ENCODE results near the gene CYP4F12. TPM values are rescaled to one million over a fixed set of nuclear protein-coding genes. Genes with fewer than 3 reads are reported as not detected.
"Not testable (repeated sequence)": the region's sequence is repeated elsewhere in the genome, so short reads cannot be mapped to it uniquely, and the experiment has no call there.

CYP4F12 gene
- total RNA-seq, 2 experiments from 2014 or later: 0.19 TPM; not detected in 1

- no peak for ATAC-seq
- Mint-ChIP-seq H3K4me3 (no peak overlapping the region), H3K36me3 (no peaks in the 10 kb centered on the region), H3K4me1 (no peaks in the 10 kb centered on the region), H3K27me3 (no peaks in the 10 kb centered on the region), H3K27ac (no peak overlapping the region), H3K9me3 (ENCODE audit: low read depth) (peaks cover 2% of the 10 kb centered on the region)
- DNase-seq: no peak
- CTCF ChIA-PET: no interaction called here
Measured at GRCh38 chr19:15669440-15669839, 3.4 kb upstream of the CYP4F12 start.

DNA sequence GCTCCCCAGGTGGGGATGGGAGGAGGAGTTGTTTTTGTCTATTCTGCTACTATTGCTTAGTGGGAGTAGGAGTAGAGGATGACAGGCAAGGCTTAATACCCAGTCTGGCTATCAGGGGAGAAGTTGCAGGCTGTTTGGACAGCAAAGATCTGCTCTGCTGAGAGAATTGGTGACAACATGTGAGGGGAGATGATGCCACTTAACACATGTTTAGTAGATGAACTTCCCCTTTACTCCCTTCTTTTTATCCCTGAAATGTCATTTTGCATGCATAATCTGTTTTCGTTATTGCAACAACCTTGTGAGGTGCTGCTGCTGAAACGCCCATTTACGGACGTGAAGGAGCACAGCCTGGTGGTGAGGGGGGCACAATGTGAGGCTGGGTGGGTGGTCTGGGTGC, 3.0 kb upstream of the CYP4F12 start:
- DNase-seq (no peak), ATAC-seq (no peak)
- Mint-ChIP-seq H3K36me3 (no peaks in the 10 kb centered on the region), H3K9me3 (ENCODE audit: low read depth) (peaks cover 3% of the 10 kb centered on the region), H3K27me3 (no peaks in the 10 kb centered on the region), H3K4me3 (no peak overlapping the region), H3K27ac (no peak overlapping the region), H3K4me1 (no peaks in the 10 kb centered on the region)
- CTCF ChIA-PET: no interaction called here

DNA sequence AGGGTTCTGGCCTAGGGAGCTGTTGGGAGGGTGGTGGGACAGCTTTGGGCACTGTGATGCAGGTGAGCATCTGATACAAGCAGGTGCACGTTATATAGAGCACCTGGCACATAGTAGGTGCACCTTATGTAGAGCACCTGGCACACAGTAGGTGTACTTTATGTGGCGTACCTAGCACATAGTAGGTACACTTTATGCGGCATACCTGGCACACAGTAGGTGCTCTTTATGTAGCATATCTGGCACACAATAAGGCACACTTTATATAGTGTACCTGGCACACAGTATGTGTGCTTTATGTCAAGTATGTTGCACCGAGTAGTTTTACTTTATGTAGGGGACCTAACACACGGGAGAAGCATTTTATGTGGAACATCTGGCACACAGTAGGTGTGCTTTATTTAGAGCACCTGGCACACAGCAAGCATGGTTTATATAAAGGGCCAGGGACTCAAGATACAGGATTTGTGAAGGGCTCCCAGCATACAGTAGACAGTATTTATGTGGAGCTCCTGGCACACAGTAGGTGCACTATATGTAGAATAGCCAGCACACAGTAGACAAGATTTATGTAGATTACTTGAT, 1.6 kb upstream of the CYP4F12 start:
- Mint-ChIP-seq H3K27me3 (no peaks in the 10 kb centered on the region), H3K27ac (no peak overlapping the region), H3K4me3 (no peak overlapping the region), H3K36me3 (no peaks in the 10 kb centered on the region), H3K4me1 (no peaks in the 10 kb centered on the region), H3K9me3 (ENCODE audit: low read depth) (peaks cover 3% of the 10 kb centered on the region)
- ATAC-seq: no peak
- DNase-seq: no peak
- CTCF ChIA-PET: no interaction called here

- no peak for ATAC-seq
- Mint-ChIP-seq H3K4me1 (peaks cover 2% of the 10 kb centered on the region), H3K36me3 (no peaks in the 10 kb centered on the region), H3K27me3 (no peaks in the 10 kb centered on the region), H3K9me3 (ENCODE audit: low read depth) (peaks cover 3% of the 10 kb centered on the region), H3K4me3 (no peak overlapping the region), H3K27ac (no peak overlapping the region)
- CTCF ChIA-PET: no interaction called here
- DNase-seq: no peak
Measured at GRCh38 chr19:15671891-15672579, 852 bp upstream of the CYP4F12 start.

GRCh38 chr19:15673176-15673654, 328 bp downstream of the CYP4F12 start:
- ATAC-seq: no peak

DNA sequence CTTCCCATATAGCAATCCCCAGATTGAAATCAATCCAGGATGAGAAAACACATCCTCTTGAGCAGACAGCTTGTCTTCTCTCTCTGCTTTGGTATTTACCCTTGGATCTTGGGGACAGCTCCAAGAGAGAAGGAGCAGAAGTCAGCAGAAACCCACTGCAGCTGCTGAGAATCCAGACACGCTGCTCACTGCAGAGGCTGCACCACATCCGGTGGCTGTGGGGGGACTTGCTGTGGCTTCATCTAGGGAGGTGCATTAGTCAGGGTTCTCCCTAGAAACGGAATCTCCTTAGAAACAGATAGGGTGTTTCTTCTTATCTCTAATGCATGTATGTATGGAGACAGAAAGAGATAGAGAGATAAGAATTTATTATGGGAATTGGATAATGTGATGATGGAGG, 2.7 kb downstream of the CYP4F12 start:
- Mint-ChIP-seq H3K9me3 (ENCODE audit: low read depth) (peaks cover 9% of the 10 kb centered on the region), H3K4me3 (no peak overlapping the region), H3K4me1 (peaks cover 2% of the 10 kb centered on the region), H3K27ac (no peak overlapping the region), H3K27me3 (no peaks in the 10 kb centered on the region), H3K36me3 (no peaks in the 10 kb centered on the region)
- DNase-seq: no peak
- CTCF ChIA-PET: no interaction called here
- ATAC-seq: no peak

More at GRCh38 chr19:15673176-15673654, 328 bp downstream of the CYP4F12 start:
- CTCF ChIA-PET: no interaction called here
- H3K4me3 Mint-ChIP-seq: no peak overlapping the region
- peaks cover 9% of the 10 kb centered on the region for H3K9me3 Mint-ChIP-seq (ENCODE audit: low read depth)
- no peak for DNase-seq
- no peaks in the 10 kb centered on the region for H3K27me3 Mint-ChIP-seq
- no peaks in the 10 kb centered on the region for H3K36me3 Mint-ChIP-seq
- H3K4me1 Mint-ChIP-seq: peaks cover 2% of the 10 kb centered on the region
- H3K27ac Mint-ChIP-seq: no peak overlapping the region

DNA sequence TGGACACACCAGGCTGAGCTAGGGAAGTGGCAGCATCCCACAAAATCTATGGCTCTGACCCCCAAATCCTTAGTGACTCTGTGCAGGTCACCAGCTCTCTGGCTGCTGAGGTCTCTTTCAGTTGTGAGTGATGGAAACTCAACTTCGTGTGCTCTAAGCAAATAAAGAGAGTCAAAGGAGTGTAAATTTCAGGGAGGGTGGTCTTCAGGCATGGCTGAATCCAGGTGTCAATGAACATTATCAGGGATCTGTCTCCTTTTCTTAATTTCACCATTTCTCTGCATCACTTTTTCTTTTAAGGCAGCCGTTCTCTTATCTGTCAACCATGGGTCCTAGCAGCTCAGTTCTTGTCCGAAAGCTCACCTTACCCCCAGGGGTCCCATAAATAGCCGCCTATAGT, 6.2 kb downstream of the CYP4F12 start:
- Mint-ChIP-seq H3K27me3 (no peaks in the 10 kb centered on the region), H3K36me3 (no peaks in the 10 kb centered on the region), H3K4me3 (no peak overlapping the region), H3K9me3 (ENCODE audit: low read depth) (peaks cover 9% of the 10 kb centered on the region), H3K27ac (no peak overlapping the region), H3K4me1 (peaks cover 2% of the 10 kb centered on the region)
- ATAC-seq (no peak), DNase-seq (no peak)
- CTCF ChIA-PET: no interaction called here

DNA sequence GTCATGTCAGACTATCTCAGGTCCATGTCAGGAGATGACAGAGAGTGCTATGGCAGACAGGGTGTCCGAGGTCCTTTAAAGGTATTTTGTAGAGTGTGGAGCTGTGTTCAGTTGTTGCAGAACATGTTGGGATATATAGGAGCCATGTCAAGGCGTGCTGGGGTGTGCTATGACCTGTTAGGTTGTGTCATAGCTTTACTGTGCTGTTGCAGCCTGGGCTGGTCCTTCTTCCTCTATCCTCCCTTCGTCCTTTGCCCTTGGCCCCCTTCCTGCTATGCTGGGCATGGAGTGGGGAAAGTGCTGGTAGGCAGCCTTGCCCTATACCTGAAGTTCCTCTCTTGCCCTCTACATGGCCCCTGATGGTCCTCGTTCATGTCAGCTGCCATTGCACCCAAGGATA, 7.0 kb downstream of the CYP4F12 start:
- CTCF ChIA-PET; DNase-seq; H3K36me3 Mint-ChIP-seq; ATAC-seq; H3K4me1 Mint-ChIP-seq; H3K27ac Mint-ChIP-seq; H3K4me3 Mint-ChIP-seq; H3K27me3 Mint-ChIP-seq; H3K9me3 Mint-ChIP-seq (ENCODE audit: low read depth): not testable (repeated sequence)

DNA sequence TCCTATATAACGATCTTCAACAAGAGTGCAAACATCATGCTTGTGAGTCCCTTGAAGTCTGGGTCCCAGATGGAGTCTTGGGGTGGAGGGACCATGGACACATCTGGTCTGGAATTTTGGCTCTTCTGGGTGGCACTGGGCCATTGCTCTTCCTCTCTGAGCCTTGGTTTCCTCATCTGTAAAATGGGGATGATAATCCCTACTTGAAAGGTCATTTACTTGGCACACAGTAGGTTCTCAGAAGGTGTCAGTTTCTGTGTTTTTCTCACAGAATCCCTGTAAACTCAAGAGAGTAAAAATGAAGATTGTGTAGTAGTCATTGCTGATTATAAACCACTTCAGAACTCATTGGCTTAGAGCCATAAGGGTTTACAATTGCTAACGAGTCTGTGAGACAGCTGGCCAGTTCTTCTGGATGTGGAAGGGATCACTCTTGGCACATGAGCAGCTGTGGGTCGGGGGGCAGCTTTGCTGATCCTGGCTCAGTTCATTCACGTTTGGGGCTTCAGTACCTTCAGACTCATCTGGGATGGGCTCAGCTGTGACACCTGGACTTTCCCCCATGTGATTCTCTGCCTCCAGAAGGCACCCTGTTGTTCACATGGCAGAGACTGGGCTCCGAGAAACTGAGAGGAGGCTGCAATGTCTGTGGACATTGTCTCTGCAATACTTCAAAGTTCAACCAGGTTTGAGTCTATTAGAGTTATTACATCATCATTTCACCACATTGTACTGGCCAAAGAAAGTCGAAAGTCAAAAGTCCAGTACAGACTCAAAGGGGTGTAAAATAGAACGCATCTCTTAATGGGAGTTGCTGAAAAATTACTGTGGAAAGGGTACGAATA, 7.8 kb downstream of the CYP4F12 start:
- no peaks in the 10 kb centered on the region for H3K27me3 Mint-ChIP-seq
- no peaks in the 10 kb centered on the region for H3K36me3 Mint-ChIP-seq
- no peak for ATAC-seq
- DNase-seq: no peak
- CTCF ChIA-PET: no interaction called here
- H3K4me1 Mint-ChIP-seq: peaks cover 2% of the 10 kb centered on the region
- no peak overlapping the region for H3K4me3 Mint-ChIP-seq
- H3K27ac Mint-ChIP-seq: no peak overlapping the region
- H3K9me3 Mint-ChIP-seq (ENCODE audit: low read depth): peaks cover 5% of the 10 kb centered on the region

DNA sequence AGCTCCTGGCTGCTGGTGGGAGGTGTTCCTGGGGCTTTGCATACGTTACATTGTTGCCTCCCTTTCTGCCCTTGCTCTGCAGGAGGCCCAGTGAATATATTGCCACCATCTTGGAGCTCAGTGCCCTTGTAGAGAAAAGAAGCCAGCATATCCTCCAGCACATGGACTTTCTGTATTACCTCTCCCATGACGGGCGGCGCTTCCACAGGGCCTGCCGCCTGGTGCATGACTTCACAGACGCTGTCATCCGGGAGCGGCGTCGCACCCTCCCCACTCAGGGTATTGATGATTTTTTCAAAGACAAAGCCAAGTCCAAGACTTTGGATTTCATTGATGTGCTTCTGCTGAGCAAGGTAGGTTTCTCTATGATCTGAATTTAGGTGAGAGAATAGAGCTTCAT, 10.5 kb downstream of the CYP4F12 start:
- H3K4me1 Mint-ChIP-seq: no peaks in the 10 kb centered on the region

DNA sequence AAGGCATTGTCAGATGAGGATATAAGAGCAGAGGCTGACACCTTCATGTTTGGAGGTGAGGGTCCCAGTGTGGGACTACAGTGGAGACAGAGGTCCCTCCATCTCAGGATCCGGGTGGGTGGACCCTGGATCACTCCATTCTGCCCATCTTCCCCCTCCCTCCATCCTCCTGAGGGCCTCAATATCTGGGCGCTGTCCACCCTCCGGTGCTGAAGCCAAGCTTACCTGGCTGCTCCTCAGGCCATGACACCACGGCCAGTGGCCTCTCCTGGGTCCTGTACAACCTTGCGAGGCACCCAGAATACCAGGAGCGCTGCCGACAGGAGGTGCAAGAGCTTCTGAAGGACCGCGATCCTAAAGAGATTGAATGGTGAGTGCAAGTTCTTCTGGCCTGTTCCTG, 11.9 kb downstream of the CYP4F12 start:
- CTCF ChIA-PET: no interaction called here
- H3K27ac Mint-ChIP-seq: no peak overlapping the region
- peaks cover 3% of the 10 kb centered on the region for H3K9me3 Mint-ChIP-seq (ENCODE audit: low read depth)
- no peak for DNase-seq
- no peak for ATAC-seq
- no peaks in the 10 kb centered on the region for H3K27me3 Mint-ChIP-seq
- no peaks in the 10 kb centered on the region for H3K4me1 Mint-ChIP-seq
- H3K4me3 Mint-ChIP-seq: no peak overlapping the region
- H3K36me3 Mint-ChIP-seq: no peaks in the 10 kb centered on the region

More for the DNA sequence above, 10.5 kb downstream of the CYP4F12 start:
- no peaks in the 10 kb centered on the region for H3K27me3 Mint-ChIP-seq
- H3K9me3 Mint-ChIP-seq (ENCODE audit: low read depth): peaks cover 3% of the 10 kb centered on the region
- CTCF ChIA-PET: no interaction called here
- H3K27ac Mint-ChIP-seq: no peak overlapping the region
- ATAC-seq (no peak), DNase-seq (no peak)
- H3K4me3 Mint-ChIP-seq: no peak overlapping the region
- H3K36me3 Mint-ChIP-seq: no peaks in the 10 kb centered on the region

- peaks cover 9% of the 10 kb centered on the region for H3K27me3 Mint-ChIP-seq
- no peaks in the 10 kb centered on the region for H3K4me1 Mint-ChIP-seq
- CTCF ChIA-PET: no interaction called here
- no peak for ATAC-seq
- H3K36me3 Mint-ChIP-seq: no peaks in the 10 kb centered on the region
- no peaks in the 10 kb centered on the region for H3K9me3 Mint-ChIP-seq (ENCODE audit: low read depth)
- H3K4me3 Mint-ChIP-seq: no peak overlapping the region
- no peak overlapping the region for H3K27ac Mint-ChIP-seq
- DNase-seq: peak; percentile 19
Measured at GRCh38 chr19:15696654-15697194, 23.8 kb downstream of the CYP4F12 start.

GRCh38 chr19:15701757-15702533, 29.1 kb downstream of the CYP4F12 start:
- CTCF ChIA-PET: no interaction called here
- no peak overlapping the region for H3K4me3 Mint-ChIP-seq
- peaks cover 15% of the 10 kb centered on the region for H3K27me3 Mint-ChIP-seq
- DNase-seq: peak; percentile 31
- H3K27ac Mint-ChIP-seq: no peak overlapping the region
- no peaks in the 10 kb centered on the region for H3K36me3 Mint-ChIP-seq
- no peak for ATAC-seq
- no peaks in the 10 kb centered on the region for H3K4me1 Mint-ChIP-seq
- H3K9me3 Mint-ChIP-seq (ENCODE audit: low read depth): no peaks in the 10 kb centered on the region

Data from activated CD8-positive, alpha-beta memory T cell treated with anti-CD3 and anti-CD28 coated beads, Interleukin-2, amount 10 ng/mL, durations not matched to agents 7 days and 5 days (primary cell).